Cardiac muscle cell (in vitro differentiated cells and primary cell): Measurements from ENCODE around the gene C2. TPM values are rescaled to one million over a fixed set of nuclear protein-coding genes. Genes with fewer than 3 reads are reported as not detected.
"Not testable (repeated sequence)": the region's sequence is repeated elsewhere in the genome, so short reads cannot be mapped to it uniquely, and the experiment has no call there.

Experiments used
- DNase-seq, 2 donors: peaks; one replicate each; pipeline versions ENCODE4 v3.0.0 to v3.0.0-alpha.2; 2010 to 2017; ENCODE audit warnings: low read depth in 1 of 2, low spot score in 1 of 2
- H3K27ac ChIP-seq: fragments of 200-600 bp; sonication (generic); 2 replicates; pipeline ENCODE4 v1.5.1; 2016
- H3K27me3 ChIP-seq: fragments of 200-600 bp; sonication (generic); 2 replicates; pipeline ENCODE4 v1.6.0; 2016; ENCODE audit warnings: control low read depth
- H3K36me3 ChIP-seq: fragments of 200-600 bp; sonication (generic); 2 replicates; pipeline ENCODE4 v1.5.1; 2016; ENCODE audit warnings: control low read depth
- H3K4me1 ChIP-seq: fragments of 200-600 bp; sonication (generic); 2 replicates; pipeline ENCODE4 v1.8.1; 2017; ENCODE audit warnings: low read depth, mild to moderate bottlenecking, mixed run types
- H3K4me3 ChIP-seq: fragments of 200-600 bp; sonication (generic); 2 replicates; pipeline ENCODE4 v1.5.1; 2016; ENCODE audit warnings: mild to moderate bottlenecking
- H3K9me3 ChIP-seq: fragments of 200-600 bp; sonication (generic); 2 replicates; pipeline ENCODE4 v1.5.1; 2017; ENCODE audit warnings: low read depth, mild to moderate bottlenecking, control low read depth
- CTCF ChIP-seq: IDR thresholded peaks from 2 replicates; pipeline ENCODE4 v1.5.1; 2012; ENCODE audit warnings: low read depth, mild to moderate bottlenecking, low read length
- polyA plus RNA-seq: library from polyadenylated mRNA; unstranded; fragments of >200 nt; fragmentation: Nextera tagmentation; extraction: Ambion mirVana; gene quantifications from 2 replicates; pipeline ENCODE4 v1.2.1, GENCODE V29; 2016
- total RNA-seq: library from RNA; depleted of rRNA; stranded (reverse); fragments of >200 nt; gene quantifications from 2 replicates; pipeline ENCODE4 v1.2.3, GENCODE V29; 2016

The C2 gene
- total and polyA plus RNA-seq, 2 experiments from 2014 or later = 0.48 to 1.9 TPM

- no peaks in the 10 kb centered on the region for H3K4me1 ChIP-seq
- no peak overlapping the region for H3K27ac ChIP-seq
- no peaks in the 10 kb centered on the region for H3K36me3 ChIP-seq
- no peak overlapping the region for H3K4me3 ChIP-seq
- DNase-seq = peak in 1 of 2 donors; percentile 16
- H3K27me3 ChIP-seq = no peaks in the 10 kb centered on the region
- no peaks in the 10 kb centered on the region for H3K9me3 ChIP-seq
- TF ChIP-seq CTCF = no peak
Measured at GRCh38 chr6:31920811-31921210, 6.7 kb upstream of the C2 start.

GRCh38 chr6:31922942-31923341 lies 4.6 kb upstream of the C2 start:
- DNase-seq = peak in 1 of 2 donors; percentile 18

DNA sequence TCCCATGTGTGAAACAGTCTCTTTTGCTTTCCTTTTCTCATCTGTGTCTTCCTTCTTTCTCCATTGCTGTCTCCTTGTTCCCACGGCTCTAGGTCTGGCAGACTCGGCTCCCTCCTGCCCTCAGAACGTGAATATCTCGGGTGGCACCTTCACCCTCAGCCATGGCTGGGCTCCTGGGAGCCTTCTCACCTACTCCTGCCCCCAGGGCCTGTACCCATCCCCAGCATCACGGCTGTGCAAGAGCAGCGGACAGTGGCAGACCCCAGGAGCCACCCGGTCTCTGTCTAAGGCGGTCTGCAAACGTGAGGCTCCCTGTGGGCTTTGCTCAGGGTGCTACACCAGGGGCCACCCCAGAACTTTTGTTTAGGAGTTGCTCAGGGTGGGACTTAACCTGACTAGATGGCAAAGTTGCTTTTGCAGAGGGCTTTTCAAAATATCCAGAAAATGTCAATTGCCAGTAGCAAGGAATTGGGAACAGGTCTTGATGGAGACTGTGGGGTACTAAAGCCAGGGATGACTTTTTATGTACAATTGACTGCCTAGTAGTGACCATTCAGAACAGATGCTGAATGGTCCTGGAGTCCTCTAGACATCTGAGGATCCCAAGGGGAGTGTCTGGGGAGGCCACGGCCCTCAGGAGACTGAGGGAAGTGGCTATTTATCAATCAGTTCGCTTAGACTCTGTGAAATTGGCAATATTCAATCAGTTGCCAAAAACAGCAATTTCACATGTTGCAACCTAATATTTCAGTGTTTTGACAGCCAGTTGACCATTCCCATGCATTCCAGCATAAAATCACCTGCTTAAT lies 550 bp downstream of the C2 start:
- Histone ChIP-seq H3K4me1 (no peaks in the 10 kb centered on the region), H3K4me3 (no peak overlapping the region), H3K9me3 (no peaks in the 10 kb centered on the region), H3K27ac (no peak overlapping the region), H3K27me3 (no peaks in the 10 kb centered on the region), H3K36me3 (no peaks in the 10 kb centered on the region)
- TF ChIP-seq CTCF = no peak
- DNase-seq = no peak

More at GRCh38 chr6:31922942-31923341, 4.6 kb upstream of the C2 start:
- no peak overlapping the region for H3K4me3 ChIP-seq
- no peaks in the 10 kb centered on the region for H3K4me1 ChIP-seq
- H3K27ac ChIP-seq = no peak overlapping the region
- H3K36me3 ChIP-seq = no peaks in the 10 kb centered on the region
- TF ChIP-seq CTCF = peak; percentile 26
- H3K27me3 ChIP-seq = no peaks in the 10 kb centered on the region
- H3K9me3 ChIP-seq = no peaks in the 10 kb centered on the region

- TF ChIP-seq CTCF = no peak
- Histone ChIP-seq H3K27ac (no peak overlapping the region), H3K27me3 (no peaks in the 10 kb centered on the region), H3K36me3 (no peaks in the 10 kb centered on the region), H3K4me1 (no peaks in the 10 kb centered on the region), H3K9me3 (no peaks in the 10 kb centered on the region), H3K4me3 (no peak overlapping the region)
- no peak for DNase-seq
Measured at GRCh38 chr6:31928672-31928939, 1.1 kb downstream of the C2 start.

- H3K27ac ChIP-seq = no peak overlapping the region
- H3K4me3 ChIP-seq = no peak overlapping the region
- H3K36me3 ChIP-seq = no peaks in the 10 kb centered on the region
- no peaks in the 10 kb centered on the region for H3K4me1 ChIP-seq
- H3K27me3 ChIP-seq = no peaks in the 10 kb centered on the region
- TF ChIP-seq CTCF = no peak
- H3K9me3 ChIP-seq = no peaks in the 10 kb centered on the region
- no peak for DNase-seq
Measured at GRCh38 chr6:31930962-31931361, 3.4 kb downstream of the C2 start.

GRCh38 chr6:31932137-31932536 lies 4.6 kb downstream of the C2 start:
- H3K4me3 ChIP-seq, H3K27me3 ChIP-seq, H3K27ac ChIP-seq, H3K36me3 ChIP-seq, DNase-seq, H3K4me1 ChIP-seq, H3K9me3 ChIP-seq: not testable (repeated sequence)
